Activated CD8-positive, alpha-beta memory T cell treated with anti-CD3 and anti-CD28 coated beads for 1 hour (primary cell): ENCODE measurements around the gene SLCO3A1.

ENCODE experiments used
- DNase-seq, 2 donors: peaks; one replicate each; pipeline ENCODE4 v3.0.0-alpha.2; 2020; ENCODE audit warnings: low read depth in 1 of 2; ENCODE audit errors: extremely low read depth in 1 of 2

SLCO3A1 gene

GRCh38 chr15:92118162-92118935 lies 264.8 kb downstream of the SLCO3A1 start:
- DNase-seq, result no peak

GRCh38 chr15:92118936-92119325 lies 265.4 kb downstream of the SLCO3A1 start:
- DNase-seq, result no peak

DNA sequence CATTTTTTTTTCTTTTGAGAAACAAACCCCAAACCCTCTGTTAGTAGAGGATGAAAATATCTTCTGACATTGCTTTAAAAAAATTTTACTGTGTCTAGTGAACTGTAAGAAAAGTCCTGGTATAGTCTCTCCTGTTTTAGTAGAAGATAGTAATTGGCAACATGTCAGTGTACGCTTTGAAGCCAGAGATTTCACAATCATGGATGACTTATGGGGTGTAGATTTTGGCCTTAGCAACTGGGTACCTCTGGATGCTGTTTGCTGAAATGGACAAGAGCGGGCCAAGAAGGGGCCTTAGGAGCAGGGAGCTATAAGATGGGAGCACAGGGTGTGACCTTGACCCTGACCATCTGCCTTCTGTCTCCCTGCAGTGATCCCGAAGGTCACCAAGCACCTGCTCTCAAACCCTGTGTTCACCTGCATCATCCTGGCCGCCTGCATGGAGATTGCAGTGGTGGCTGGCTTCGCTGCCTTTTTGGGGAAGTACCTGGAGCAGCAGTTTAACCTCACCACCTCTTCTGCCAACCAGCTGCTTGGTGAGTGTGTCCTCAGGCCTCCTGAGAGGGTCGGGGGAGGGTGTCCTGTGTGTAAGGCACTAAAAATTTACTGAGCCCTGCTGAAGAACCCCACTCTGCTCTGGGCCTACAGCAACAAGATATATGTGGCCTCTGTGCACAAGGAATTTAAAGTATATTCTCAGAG lies 266.7 kb downstream of the SLCO3A1 start:
- no peak for DNase-seq

DNA sequence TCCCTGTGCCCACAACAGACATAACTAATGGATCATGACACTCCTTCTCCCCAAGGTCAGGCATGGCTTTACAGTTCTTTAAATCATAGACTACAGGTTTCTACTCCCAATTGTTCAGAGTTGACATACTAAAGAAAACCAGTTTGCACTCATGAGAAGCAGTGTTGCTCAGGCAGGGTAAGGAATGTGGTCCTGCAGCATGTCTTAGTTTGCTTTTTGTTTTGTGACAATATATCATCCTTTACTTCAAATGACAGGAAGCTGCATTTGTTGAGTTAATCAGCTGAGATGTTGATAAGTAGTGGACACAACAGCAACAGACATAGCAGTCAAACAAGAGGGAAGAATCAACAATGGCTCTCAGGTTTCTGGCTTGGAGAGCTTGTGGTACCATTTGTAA lies 267.5 kb downstream of the SLCO3A1 start:
- DNase-seq, result no peak

DNA sequence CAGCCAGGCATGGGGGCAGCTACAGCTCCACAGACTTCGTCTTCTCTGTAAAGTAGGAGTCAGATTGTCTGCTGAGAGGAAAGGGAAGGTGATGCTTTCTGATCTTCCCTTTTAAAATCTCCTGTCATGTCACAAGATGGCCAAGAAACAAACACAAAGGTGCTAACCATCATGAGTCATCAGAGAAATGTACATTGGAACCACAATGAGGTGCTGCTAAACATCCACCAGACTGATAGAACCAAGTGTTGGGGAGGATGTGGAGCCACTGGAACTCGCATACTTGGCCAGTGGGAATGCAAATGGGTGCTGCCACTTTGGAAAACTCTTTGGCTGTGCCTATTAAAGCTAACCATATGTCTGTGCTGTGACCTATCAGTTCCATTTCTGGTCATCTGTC lies 268.8 kb downstream of the SLCO3A1 start:
- DNase-seq, result no peak

DNA sequence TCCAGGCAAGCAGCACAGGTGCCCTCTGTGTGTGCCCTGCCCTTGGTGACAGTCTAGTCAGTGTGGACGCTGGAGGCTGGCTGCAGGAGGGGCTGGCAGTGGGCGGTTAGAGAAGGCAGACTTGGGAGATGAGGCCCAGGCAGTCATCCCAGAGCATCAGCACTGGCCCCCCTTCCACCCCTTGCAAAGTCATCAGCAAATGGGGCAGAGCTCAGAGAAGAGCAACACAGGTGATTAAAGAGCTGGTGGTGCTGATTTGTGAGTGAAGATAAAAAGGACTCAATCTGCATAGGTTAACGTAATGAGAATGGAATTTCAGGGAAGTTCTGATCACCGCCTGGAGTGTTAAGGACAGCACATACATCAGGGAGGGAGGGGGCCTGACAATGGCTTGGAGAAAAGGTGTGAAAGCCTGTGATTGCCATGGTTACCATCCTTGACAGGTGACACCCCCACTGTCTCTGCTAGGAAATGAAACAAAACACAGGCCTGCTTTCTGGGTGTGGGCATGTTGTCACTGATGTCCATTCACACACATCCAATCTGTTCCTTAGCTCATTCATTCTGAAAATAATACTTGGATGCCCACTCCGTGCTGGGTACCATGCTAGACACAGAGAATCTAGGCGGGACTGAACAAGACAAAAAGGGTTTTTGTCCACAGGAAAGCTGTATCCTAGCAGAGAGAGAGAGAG lies 270.6 kb downstream of the SLCO3A1 start:
- no peak for DNase-seq

GRCh38 chr15:92124657-92125010 lies 271.1 kb downstream of the SLCO3A1 start:
- no peak for DNase-seq

DNA sequence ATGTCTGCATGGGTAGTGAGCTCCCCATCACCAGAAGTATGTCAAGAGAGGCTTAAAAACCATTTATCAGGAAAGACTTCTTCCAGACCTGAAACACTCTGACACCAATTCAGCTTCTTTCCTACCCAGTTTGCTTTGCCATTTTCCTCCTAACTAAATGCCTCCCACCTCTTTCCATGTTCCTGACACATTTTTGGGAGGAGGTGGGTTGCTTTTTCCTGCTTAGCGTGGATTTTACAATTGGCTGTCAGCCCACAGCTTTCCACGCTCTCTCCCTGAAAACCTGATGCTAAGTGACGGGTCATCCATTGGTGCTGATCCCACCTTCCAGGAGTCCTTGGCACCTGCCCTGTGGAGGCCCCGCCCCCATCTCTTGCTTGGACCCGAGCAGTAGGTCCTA lies 275.3 kb downstream of the SLCO3A1 start:
- DNase-seq, result no peak

DNA sequence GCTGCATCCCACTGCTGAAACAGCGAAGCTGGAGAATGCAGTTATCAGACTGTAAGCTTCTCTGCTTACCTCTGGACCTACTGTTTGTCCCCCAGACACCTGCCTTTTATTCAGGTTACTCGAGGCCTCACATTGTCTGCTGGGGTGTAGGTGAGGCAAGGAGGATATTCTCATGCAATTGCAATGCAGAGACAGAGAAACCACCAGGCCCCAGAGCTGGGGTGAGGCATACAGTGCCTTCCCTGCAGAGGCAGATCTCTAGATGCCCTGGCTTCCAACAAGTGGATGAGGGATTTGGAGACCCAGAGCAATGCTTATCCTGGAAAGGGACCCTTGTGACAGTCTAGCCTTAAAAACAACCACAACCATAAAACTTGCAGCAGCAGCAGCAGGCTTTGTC lies 276.7 kb downstream of the SLCO3A1 start:
- no peak for DNase-seq

- no peak for DNase-seq
Observed at GRCh38 chr15:92130906-92131305, 277.4 kb downstream of the SLCO3A1 start.

- DNase-seq, result no peak
Observed at GRCh38 chr15:92132982-92133755, 279.7 kb downstream of the SLCO3A1 start.

DNA sequence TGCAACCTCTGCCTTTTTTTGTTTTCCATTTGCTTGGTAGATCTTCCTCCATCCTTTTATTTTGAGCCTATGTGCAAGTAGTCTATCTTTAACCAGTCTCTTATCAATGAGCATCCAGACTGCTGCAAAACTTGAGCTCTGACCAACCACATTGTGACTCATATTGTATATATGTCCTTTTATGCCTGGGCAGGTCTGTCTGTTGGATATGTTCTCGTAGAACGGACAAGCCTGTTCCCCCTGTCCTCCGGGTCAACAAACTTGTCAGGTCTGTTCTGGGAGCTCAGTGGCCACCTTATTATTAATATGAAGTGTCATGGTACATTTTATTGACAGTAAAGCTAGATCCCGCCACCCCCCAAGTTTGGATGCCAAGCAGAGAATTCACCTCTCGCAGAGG lies 287.3 kb downstream of the SLCO3A1 start:
- DNase-seq, result no peak

GRCh38 chr15:92141607-92142006 lies 288.1 kb downstream of the SLCO3A1 start:
- DNase-seq, result no peak

GRCh38 chr15:92142242-92143232 lies 289.0 kb downstream of the SLCO3A1 start:
- DNase-seq, result no peak

- DNase-seq, result no peak
Observed at GRCh38 chr15:92143765-92144164, 290.3 kb downstream of the SLCO3A1 start.

DNA sequence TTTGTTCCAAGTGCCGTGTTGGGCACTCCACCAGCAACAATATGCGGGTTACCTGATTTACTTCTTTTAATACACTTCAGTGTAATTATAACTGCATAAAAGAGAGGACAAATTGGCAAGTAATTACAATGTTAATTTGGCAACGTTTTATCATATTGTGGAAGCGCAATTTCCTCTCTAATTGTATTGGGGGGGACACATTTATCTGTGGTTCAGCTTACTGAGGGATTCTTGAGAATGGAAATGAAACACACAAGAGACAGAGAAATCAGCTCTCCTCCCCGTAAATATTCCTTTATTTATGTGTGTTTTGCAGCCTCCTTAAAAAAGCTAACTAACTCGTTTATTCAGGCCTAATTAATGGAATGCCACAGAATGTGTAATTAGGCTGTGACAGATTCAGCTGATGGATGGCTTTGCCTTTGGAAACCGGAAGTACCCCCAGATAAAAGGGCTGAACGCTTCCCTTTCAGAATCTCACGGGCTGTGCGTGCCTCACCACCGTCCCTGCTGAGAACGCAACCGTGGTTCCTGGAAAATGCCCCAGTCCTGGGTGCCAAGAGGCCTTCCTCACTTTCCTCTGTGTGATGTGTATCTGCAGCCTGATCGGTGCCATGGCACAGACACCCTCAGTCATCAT lies 293.1 kb downstream of the SLCO3A1 start:
- DNase-seq, result no peak

DNA sequence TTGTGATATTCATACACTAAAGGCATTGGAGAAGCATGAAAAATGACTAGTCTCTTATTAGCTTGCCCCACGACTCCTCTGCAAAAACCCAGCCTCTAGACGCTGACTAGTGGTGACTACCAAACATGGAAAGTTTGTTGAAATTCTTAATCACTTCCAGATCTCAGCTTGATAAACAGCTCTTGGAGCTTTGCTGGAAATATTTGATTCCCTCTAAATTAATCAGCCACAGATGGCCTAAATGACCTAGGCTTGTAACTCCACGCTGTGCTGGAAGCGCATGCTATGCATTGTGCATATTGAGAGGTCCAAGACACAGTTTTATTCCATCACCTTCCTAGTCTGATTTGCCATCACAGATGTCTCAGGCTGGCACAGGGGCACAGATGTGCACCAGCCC lies 295.5 kb downstream of the SLCO3A1 start:
- no peak for DNase-seq

DNA sequence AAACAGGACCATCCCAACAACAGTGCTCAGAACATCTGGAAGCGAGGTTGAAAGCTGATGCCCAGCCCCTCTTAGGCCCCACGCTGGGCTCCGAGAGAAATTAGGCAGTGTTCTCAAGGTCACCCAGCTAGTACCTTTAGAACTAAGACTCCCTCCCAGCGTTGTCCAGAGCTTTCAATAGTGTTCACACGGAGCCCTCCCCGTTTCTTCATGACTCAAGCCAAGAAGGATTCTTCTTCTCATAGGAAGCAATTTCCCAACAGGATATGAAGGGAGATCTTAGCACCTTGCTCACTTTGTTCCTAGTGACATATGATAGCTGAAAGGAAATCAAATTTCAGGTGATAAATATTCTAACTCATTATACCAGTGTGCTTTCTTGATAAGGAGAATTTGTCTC lies 296.0 kb downstream of the SLCO3A1 start:
- DNase-seq, result no peak

DNA sequence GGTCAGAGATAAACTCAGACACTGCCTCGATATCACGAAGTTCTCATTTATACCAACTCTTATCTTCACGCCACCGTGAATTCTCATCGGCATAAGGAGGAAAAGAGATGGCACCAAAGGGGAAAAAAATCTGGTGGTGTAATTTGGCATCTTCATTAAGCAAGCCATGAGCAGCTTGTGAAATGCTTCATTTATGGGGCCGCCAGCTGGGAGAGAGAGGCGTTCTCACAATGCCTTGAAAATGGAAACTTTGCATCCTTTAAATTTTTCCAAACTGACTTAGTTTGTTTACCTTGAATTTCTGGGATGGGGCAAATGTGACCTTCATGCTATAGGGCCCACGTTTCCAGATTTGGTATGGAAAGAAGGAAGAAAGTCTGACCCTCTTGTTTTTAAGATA lies 297.7 kb downstream of the SLCO3A1 start:
- no peak for DNase-seq

DNA sequence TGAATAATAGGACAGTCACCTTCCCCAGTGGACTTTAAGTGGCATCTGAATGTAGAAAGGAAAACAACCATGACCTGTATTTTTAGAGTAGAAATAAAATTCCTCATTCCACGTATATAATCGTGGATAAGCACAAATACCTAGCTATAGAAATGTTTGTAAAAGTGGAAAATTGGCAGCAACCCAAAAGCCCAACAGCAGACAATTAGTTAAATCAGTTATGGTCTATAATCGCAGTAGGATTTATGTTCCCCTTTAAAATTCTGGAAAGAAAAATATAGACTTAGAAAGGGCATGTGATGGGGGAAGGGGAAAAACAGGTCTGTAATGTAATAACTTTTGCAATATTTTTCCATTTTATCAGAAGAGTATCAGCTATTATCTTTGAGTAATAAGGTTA lies 298.2 kb downstream of the SLCO3A1 start:
- DNase-seq, result no peak
